Neural cell (in vitro differentiated cells): Measurements from ENCODE around the gene STX8. TPM values are rescaled to one million over a fixed set of nuclear protein-coding genes. Genes with fewer than 3 reads are reported as not detected.

Source experiments
- H2AFZ ChIP-seq: fragments of 200-600, 300-800 bp; sonication (generic), shearing (Covaris generic); 2 replicates; pipeline ENCODE4 v1.6.0; 2014; ENCODE audit warnings: low read depth, mild to moderate bottlenecking, antibody characterized with exemption, low read length, moderate library complexity
- H3F3A ChIP-seq: fragments of 200-600 bp; shearing (Covaris generic); 2 replicates; pipeline ENCODE4 v1.6.1; 2016; ENCODE audit warnings: mild to moderate bottlenecking, moderate library complexity, mixed read lengths, antibody characterized with exemption, low read length; ENCODE audit not compliant: insufficient read depth, poor library complexity, severe bottlenecking
- H3K27ac ChIP-seq: fragments of 200-600, 300-800 bp; sonication (generic), shearing (Covaris generic); 2 replicates; pipeline ENCODE4 v1.5.1; 2014; ENCODE audit warnings: mild to moderate bottlenecking, low read length, moderate library complexity
- H3K27me3 ChIP-seq: fragments of 300-800, 200-600 bp; sonication (generic), shearing (Covaris generic); 2 replicates; pipeline ENCODE4 v1.6.0; 2014; ENCODE audit warnings: mild to moderate bottlenecking, low read depth, low read length, moderate library complexity; ENCODE audit not compliant: insufficient read depth
- H3K36me3 ChIP-seq: fragments of 300-800, 200-600 bp; sonication (generic), shearing (Covaris generic); 2 replicates; pipeline ENCODE4 v1.5.1; 2014; ENCODE audit warnings: mild to moderate bottlenecking, antibody characterized with exemption, low read length, moderate library complexity; ENCODE audit not compliant: insufficient read depth
- H3K4me2 ChIP-seq: fragments of 300-800, 200-600 bp; sonication (generic), shearing (Covaris generic); 2 replicates; pipeline ENCODE4 v1.6.0; 2014; ENCODE audit warnings: mild to moderate bottlenecking, low read length
- H3K4me3 ChIP-seq: fragments of 300-800, 200-600 bp; sonication (generic), shearing (Covaris generic); 2 replicates; pipeline ENCODE4 v1.5.1; 2014; ENCODE audit warnings: mild to moderate bottlenecking, low read length, moderate library complexity
- H3K79me2 ChIP-seq: fragments of 200-600 bp; shearing (Covaris generic); replicated peaks from 2 replicates; pipeline ENCODE4 v1.6.0; 2014; ENCODE audit warnings: mild to moderate bottlenecking, low read length, moderate library complexity; ENCODE audit not compliant: insufficient read depth
- H3K9ac ChIP-seq: fragments of 300-800, 200-600 bp; sonication (generic), shearing (Covaris generic); 2 replicates; pipeline ENCODE4 v1.6.1; 2016; ENCODE audit warnings: mild to moderate bottlenecking, low read length, mixed read lengths
- H3K9me2 ChIP-seq: fragments of 200-600 bp; shearing (Covaris generic); 2 replicates; pipeline ENCODE4 v1.6.1; 2016; ENCODE audit warnings: mild to moderate bottlenecking, low read length, mixed read lengths; ENCODE audit not compliant: insufficient read depth
- H3K9me3 ChIP-seq: fragments of 200-600, 300-800 bp; sonication (generic), shearing (Covaris generic); 2 replicates; pipeline ENCODE4 v1.6.1; 2016; ENCODE audit warnings: mild to moderate bottlenecking, mixed run types, low read length, moderate library complexity, mixed read lengths
- H4K20me1 ChIP-seq: fragments of 200-600 bp; shearing (Covaris generic); 2 replicates; pipeline ENCODE4 v1.6.1; 2016; ENCODE audit warnings: mild to moderate bottlenecking, mixed run types; ENCODE audit not compliant: insufficient read depth
- EP300 ChIP-seq: fragments of 450-650 bp; conservative IDR thresholded peaks from 2 replicates; pipeline ENCODE4 v1.6.1; 2014; ENCODE audit warnings: antibody characterized with exemption, mild to moderate bottlenecking, moderate library complexity; ENCODE audit not compliant: poor library complexity, severe bottlenecking
- EZH2 ChIP-seq: fragments of 200-600, 300-800 bp; shearing (Covaris generic), sonication (generic); IDR thresholded peaks from 2 replicates; pipeline ENCODE4 v1.6.1; 2014; ENCODE audit warnings: antibody characterized with exemption, low read length, borderline replicate concordance, mild to moderate bottlenecking; ENCODE audit not compliant: insufficient read depth, poor library complexity, severe bottlenecking
- MXI1 ChIP-seq: fragments of 450-650 bp; conservative IDR thresholded peaks from 2 replicates; pipeline ENCODE4 v1.6.1; 2014; ENCODE audit warnings: antibody characterized with exemption, mild to moderate bottlenecking; ENCODE audit not compliant: poor library complexity, severe bottlenecking
- POLR2AphosphoS5 ChIP-seq: IDR thresholded peaks from 2 replicates; pipeline ENCODE4 v1.6.1; 2012
- RAD21 ChIP-seq: fragments of 450-650 bp; conservative IDR thresholded peaks from 2 replicates; pipeline ENCODE4 v1.6.1; 2014; ENCODE audit warnings: antibody characterized with exemption, mild to moderate bottlenecking, moderate library complexity
- REST ChIP-seq: IDR thresholded peaks from 2 replicates; pipeline ENCODE4 v1.6.1; 2012; ENCODE audit warnings: borderline replicate concordance
- SMC3 ChIP-seq: fragments of 450-650 bp; conservative IDR thresholded peaks from 2 replicates; pipeline ENCODE4 v1.6.1; 2014; ENCODE audit warnings: antibody characterized with exemption, mild to moderate bottlenecking, moderate library complexity; ENCODE audit not compliant: poor library complexity
- TAF1 ChIP-seq: IDR thresholded peaks from 2 replicates; pipeline ENCODE4 v1.6.1; 2012; ENCODE audit warnings: low read depth
- polyA plus RNA-seq: library from polyadenylated mRNA; depleted of rRNA; stranded (reverse); fragments of >200 nt; gene quantifications from 2 replicates; pipeline ENCODE4 v1.2.3, GENCODE V29; 2014
- TF ChIP-seq, protein P1 (sequence below): fragments of 450-650 bp; IDR thresholded peaks from 2 replicates; pipeline ENCODE4 v1.5.1; 2014; ENCODE audit warnings: antibody characterized with exemption, mild to moderate bottlenecking, moderate library complexity; ENCODE audit not compliant: poor library complexity, severe bottlenecking

STX8 gene
- polyA plus RNA-seq, 1 donor from 2014 or later, result 100 TPM

DNA sequence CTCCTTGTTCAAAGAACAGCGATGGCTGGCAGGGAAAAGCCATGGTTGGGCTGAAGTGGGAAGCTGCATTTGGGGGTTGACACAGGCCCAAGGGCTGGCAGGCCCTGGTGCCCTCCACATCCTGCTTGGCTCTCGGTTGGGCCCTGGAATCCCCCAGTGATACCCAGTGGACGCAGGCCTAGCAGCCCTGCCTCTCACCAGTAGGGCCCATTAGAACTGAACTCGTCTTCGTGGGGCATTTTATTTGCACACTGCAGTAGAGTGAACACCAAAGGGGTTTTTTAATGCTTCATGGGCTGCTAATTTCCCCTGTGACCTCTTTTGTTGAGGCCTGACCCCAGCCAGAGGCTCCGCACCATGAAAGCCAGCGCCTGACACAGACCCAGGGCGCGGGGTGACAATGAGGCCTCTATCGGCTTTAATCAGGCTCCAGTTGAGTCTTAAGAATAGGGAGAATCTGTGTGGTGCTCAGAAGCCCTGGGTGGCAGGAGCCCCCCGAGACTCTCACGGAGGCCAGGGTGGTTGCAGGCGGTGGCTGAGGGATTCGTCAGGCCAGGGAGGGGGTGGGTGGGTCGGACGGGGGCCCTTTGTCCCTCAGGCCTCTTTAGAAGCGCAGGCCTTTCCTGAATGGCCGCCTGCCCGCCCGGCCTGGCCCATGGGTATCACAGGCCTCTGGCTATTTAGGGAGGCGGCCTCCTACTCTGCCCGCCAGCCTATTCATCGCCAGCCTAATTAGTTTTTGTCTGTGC, 355.0 kb downstream of the STX8 start:
- H4K20me1 ChIP-seq, result no peaks in the 10 kb centered on the region
- no peak overlapping the region for H3K9ac ChIP-seq
- no peaks in the 10 kb centered on the region for H3K27me3 ChIP-seq
- H3F3A ChIP-seq, result no peaks in the 10 kb centered on the region
- H3K79me2 ChIP-seq, result no peaks in the 10 kb centered on the region
- no peaks in the 10 kb centered on the region for H3K9me3 ChIP-seq
- H2AFZ ChIP-seq, result no peak overlapping the region
- H3K4me2 ChIP-seq, result no peak overlapping the region
- no peaks in the 10 kb centered on the region for H3K9me2 ChIP-seq
- no peaks in the 10 kb centered on the region for H3K36me3 ChIP-seq
- no peak overlapping the region for H3K4me3 ChIP-seq
- H3K27ac ChIP-seq, result no peak overlapping the region
- no peak for TF ChIP-seq MXI1
- TF ChIP-seq REST, result no peak
- no peak for TF ChIP-seq TAF1
- no peak for TF ChIP-seq POLR2AphosphoS5
- no peak for TF ChIP-seq SMC3
- no peak for TF ChIP-seq EP300
- TF ChIP-seq EZH2, result no peak
- TF ChIP-seq, protein P1, sequence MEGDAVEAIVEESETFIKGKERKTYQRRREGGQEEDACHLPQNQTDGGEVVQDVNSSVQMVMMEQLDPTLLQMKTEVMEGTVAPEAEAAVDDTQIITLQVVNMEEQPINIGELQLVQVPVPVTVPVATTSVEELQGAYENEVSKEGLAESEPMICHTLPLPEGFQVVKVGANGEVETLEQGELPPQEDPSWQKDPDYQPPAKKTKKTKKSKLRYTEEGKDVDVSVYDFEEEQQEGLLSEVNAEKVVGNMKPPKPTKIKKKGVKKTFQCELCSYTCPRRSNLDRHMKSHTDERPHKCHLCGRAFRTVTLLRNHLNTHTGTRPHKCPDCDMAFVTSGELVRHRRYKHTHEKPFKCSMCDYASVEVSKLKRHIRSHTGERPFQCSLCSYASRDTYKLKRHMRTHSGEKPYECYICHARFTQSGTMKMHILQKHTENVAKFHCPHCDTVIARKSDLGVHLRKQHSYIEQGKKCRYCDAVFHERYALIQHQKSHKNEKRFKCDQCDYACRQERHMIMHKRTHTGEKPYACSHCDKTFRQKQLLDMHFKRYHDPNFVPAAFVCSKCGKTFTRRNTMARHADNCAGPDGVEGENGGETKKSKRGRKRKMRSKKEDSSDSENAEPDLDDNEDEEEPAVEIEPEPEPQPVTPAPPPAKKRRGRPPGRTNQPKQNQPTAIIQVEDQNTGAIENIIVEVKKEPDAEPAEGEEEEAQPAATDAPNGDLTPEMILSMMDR, result no peak
- TF ChIP-seq RAD21, result no peak

DNA sequence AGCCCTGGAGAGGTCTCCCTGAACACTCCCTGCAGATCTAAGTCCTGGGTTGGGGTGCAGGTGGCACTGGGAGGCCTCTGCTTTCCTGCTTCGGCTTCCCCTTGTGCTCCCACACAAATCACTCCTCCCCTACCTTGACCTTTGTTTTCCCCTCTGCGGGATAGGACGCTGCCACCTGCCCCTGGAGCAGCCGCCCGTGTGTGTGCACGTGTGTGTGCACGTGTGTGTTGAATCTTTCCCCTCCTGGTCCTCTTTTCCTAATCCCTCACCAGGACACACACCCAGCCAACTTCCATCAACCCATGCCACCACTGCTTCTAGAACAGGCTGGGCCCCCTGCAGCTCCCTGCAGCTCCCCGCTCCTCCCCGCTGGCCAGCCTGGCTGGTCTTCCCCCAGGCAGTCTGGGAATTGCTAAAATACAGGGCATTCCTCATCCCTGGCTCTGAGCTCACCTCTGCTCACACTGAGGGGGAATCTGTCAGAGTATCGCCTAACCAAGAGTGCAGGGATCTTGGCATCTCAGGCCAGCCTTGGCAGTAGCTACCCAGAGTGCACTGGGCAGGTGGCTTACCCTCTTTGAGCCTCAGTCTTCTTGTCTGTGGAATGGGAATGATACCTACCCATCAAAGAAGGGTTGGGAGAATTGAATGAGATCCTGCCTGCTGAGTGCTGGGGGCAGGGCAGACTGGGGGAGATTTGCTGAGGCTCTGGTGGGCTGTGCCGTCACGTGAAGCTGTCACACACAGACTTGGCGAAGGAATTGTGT, 355.8 kb downstream of the STX8 start:
- no peaks in the 10 kb centered on the region for H3K79me2 ChIP-seq
- H3F3A ChIP-seq, result no peaks in the 10 kb centered on the region
- H3K9me2 ChIP-seq, result no peaks in the 10 kb centered on the region
- H3K4me3 ChIP-seq, result no peak overlapping the region
- H2AFZ ChIP-seq, result no peak overlapping the region
- H3K4me2 ChIP-seq, result no peak overlapping the region
- H3K9ac ChIP-seq, result no peak overlapping the region
- no peaks in the 10 kb centered on the region for H4K20me1 ChIP-seq
- H3K27ac ChIP-seq, result no peak overlapping the region
- H3K9me3 ChIP-seq, result no peaks in the 10 kb centered on the region
- TF ChIP-seq TAF1 (no peak), EZH2 (no peak), RAD21 (no peak), SMC3 (no peak), EP300 (no peak), POLR2AphosphoS5 (no peak), REST (no peak), MXI1 (no peak)
- TF ChIP-seq, protein P1, result no peak
- no peaks in the 10 kb centered on the region for H3K27me3 ChIP-seq
- no peaks in the 10 kb centered on the region for H3K36me3 ChIP-seq
